ENCODE data around the gene ETV3L. TPM values are rescaled to one million over a fixed set of nuclear protein-coding genes. Genes with fewer than 3 reads are reported as not detected.

ETV3L gene
- total RNA-seq, 1 donor from 2014 or later: not detected

DNA sequence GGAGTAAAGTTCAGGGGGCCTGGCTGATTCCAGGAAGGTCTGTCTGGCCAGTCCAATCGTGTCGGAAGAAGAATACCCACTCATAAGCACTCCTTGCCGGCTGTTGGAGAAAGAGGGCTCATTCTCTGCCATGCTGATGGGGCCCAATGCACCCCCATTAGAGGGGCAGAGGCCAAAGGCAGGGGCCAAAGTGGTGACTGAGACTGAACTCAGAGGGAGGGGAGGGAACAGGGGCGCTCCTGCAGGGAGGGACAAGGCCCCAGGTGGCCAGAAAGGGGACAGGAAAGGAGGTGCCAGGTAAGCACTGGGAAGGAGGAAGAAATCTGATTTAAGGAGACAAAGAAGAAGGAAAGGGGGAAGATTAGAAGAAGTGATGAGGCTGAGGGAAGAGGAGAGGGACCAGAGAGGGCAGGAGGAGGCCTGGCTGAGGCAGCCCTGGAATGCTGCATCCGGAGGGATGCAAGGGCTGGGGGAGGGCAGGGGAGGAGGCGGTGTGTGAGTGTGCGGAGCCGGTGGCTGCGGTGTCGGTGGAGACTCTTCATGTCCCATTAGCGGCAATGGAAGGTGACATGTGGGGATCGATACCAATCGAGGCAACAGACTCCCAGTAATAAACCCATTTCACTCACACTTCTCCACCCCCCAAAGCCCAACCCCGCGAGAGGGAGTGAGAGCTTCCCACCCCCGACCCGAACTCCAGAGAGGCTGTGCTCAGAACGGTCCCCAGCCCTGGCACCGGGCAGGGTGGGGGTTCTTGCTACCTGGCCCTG is 12.0 kb upstream of the ETV3L start:
- H3K27me3 ChIP-seq (ENCODE audit: insufficient read depth, low read length): peaks cover 3% of the 10 kb centered on the region
- no peaks in the 10 kb centered on the region for H3K9me3 ChIP-seq (ENCODE audit: insufficient read depth, low read depth, low read length)
- no peaks in the 10 kb centered on the region for H3K79me2 ChIP-seq (ENCODE audit: insufficient read depth, low read length)
- Mint-ChIP-seq H3K36me3 (ENCODE audit: low read depth, unreplicated experiment) (no peaks in the 10 kb centered on the region), H3K27me3 (ENCODE audit: low read depth, unreplicated experiment) (peaks cover 22% of the 10 kb centered on the region), H3K4me3 (ENCODE audit: unreplicated experiment) (no peak overlapping the region), H3K4me1 (ENCODE audit: low read depth, unreplicated experiment) (peaks cover 24% of the 10 kb centered on the region), H3K27ac (ENCODE audit: unreplicated experiment) (no peak overlapping the region), H3K9me3 (ENCODE audit: unreplicated experiment) (no peaks in the 10 kb centered on the region)
- no peak for FAIRE-seq
- TF ChIP-seq EZH2 (IDR thresholded peaks at IDR 0.05; ENCODE audit: insufficient read depth, low read length): no peak
- TF ChIP-seq, protein P1, sequence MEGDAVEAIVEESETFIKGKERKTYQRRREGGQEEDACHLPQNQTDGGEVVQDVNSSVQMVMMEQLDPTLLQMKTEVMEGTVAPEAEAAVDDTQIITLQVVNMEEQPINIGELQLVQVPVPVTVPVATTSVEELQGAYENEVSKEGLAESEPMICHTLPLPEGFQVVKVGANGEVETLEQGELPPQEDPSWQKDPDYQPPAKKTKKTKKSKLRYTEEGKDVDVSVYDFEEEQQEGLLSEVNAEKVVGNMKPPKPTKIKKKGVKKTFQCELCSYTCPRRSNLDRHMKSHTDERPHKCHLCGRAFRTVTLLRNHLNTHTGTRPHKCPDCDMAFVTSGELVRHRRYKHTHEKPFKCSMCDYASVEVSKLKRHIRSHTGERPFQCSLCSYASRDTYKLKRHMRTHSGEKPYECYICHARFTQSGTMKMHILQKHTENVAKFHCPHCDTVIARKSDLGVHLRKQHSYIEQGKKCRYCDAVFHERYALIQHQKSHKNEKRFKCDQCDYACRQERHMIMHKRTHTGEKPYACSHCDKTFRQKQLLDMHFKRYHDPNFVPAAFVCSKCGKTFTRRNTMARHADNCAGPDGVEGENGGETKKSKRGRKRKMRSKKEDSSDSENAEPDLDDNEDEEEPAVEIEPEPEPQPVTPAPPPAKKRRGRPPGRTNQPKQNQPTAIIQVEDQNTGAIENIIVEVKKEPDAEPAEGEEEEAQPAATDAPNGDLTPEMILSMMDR (IDR thresholded peaks at IDR 0.05; ENCODE audit: insufficient read depth, low read depth, low read length): no peak
- H3K4me2 ChIP-seq (ENCODE audit: low read length): no peak overlapping the region
- DNase-seq (ENCODE audit: low read depth): no peak
- H3K4me3 ChIP-seq (ENCODE audit: insufficient read depth, low read depth, low read length): no peak overlapping the region
- no peak overlapping the region for H2AFZ ChIP-seq (ENCODE audit: low read depth, low read length)
- no peak overlapping the region for H3K9ac ChIP-seq (ENCODE audit: low read length)
- H3K27ac ChIP-seq (ENCODE audit: low read depth, low read length): no peak overlapping the region
- no peaks in the 10 kb centered on the region for H3K36me3 ChIP-seq (ENCODE audit: insufficient read depth, low read length)
- peaks cover 12% of the 10 kb centered on the region for H3K4me1 ChIP-seq (ENCODE audit: insufficient read depth, low read length)
- H4K20me1 ChIP-seq (ENCODE audit: insufficient read depth, low read length): no peaks in the 10 kb centered on the region

DNA sequence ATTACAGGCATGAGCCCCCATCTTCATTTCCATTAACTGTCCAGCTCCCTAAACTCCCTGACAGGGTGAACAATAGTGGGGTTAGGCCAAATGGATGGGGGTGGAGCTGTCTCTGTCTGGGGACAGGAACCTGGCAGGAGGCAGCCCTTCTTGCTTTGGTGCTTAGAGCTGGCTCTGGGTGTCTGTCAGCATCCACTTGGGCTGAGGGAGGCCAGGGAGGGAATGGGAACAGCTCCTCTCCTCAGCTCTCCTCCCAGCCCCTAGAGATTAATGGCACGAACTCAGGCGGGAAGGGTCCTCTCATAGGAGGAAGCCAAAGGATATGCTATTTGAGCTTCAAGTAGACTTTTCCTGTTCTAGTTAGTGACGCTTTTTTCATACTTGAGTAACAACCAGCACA is 11.1 kb upstream of the ETV3L start:
- Histone ChIP-seq H3K27ac (ENCODE audit: low read depth, low read length) (no peak overlapping the region), H2AFZ (ENCODE audit: low read depth, low read length) (no peak overlapping the region), H3K4me3 (ENCODE audit: insufficient read depth, low read depth, low read length) (no peak overlapping the region), H3K9me3 (ENCODE audit: insufficient read depth, low read depth, low read length) (no peaks in the 10 kb centered on the region), H3K36me3 (ENCODE audit: insufficient read depth, low read length) (no peaks in the 10 kb centered on the region), H3K9ac (ENCODE audit: low read length) (no peak overlapping the region), H3K4me2 (ENCODE audit: low read length) (no peak overlapping the region), H3K27me3 (ENCODE audit: insufficient read depth, low read length) (peaks cover 3% of the 10 kb centered on the region), H4K20me1 (ENCODE audit: insufficient read depth, low read length) (no peaks in the 10 kb centered on the region), H3K4me1 (ENCODE audit: insufficient read depth, low read length) (peaks cover 19% of the 10 kb centered on the region), H3K79me2 (ENCODE audit: insufficient read depth, low read length) (no peaks in the 10 kb centered on the region)
- FAIRE-seq: no peak
- H3K4me3 Mint-ChIP-seq (ENCODE audit: unreplicated experiment): no peak overlapping the region
- no peak overlapping the region for H3K27ac Mint-ChIP-seq (ENCODE audit: unreplicated experiment)
- no peaks in the 10 kb centered on the region for H3K9me3 Mint-ChIP-seq (ENCODE audit: unreplicated experiment)
- TF ChIP-seq, protein P1 (IDR thresholded peaks at IDR 0.05; ENCODE audit: insufficient read depth, low read depth, low read length): no peak
- TF ChIP-seq EZH2 (IDR thresholded peaks at IDR 0.05; ENCODE audit: insufficient read depth, low read length): no peak
- H3K4me1 Mint-ChIP-seq (ENCODE audit: low read depth, unreplicated experiment): peaks cover 32% of the 10 kb centered on the region
- peaks cover 22% of the 10 kb centered on the region for H3K27me3 Mint-ChIP-seq (ENCODE audit: low read depth, unreplicated experiment)
- no peaks in the 10 kb centered on the region for H3K36me3 Mint-ChIP-seq (ENCODE audit: low read depth, unreplicated experiment)
- no peak for DNase-seq (ENCODE audit: low read depth)

DNA sequence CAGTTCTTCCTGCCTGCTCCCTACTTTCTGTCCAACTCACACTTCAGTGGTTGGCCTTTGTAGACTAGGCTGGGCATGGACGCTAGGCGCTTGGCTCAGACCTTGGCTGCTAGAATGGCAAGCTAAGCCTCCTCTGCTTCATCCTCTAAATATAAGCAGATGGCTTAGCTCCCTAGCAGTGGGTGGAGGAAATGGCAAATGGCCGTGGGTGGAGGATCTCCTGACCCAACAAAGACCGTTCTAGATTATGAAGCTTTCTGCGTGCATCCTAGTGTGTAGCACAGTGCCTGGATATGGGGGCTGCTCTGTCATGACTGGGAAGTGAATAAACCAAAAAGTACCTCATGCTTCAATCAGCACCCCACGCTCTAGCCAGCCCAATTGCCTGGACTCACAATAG is 10.4 kb upstream of the ETV3L start:
- Histone ChIP-seq H3K4me3 (ENCODE audit: insufficient read depth, low read depth, low read length) (no peak overlapping the region), H3K27me3 (ENCODE audit: insufficient read depth, low read length) (peaks cover 3% of the 10 kb centered on the region), H2AFZ (ENCODE audit: low read depth, low read length) (no peak overlapping the region), H3K36me3 (ENCODE audit: insufficient read depth, low read length) (no peaks in the 10 kb centered on the region), H3K9me3 (ENCODE audit: insufficient read depth, low read depth, low read length) (no peaks in the 10 kb centered on the region), H3K9ac (ENCODE audit: low read length) (no peak overlapping the region), H4K20me1 (ENCODE audit: insufficient read depth, low read length) (no peaks in the 10 kb centered on the region), H3K4me2 (ENCODE audit: low read length) (no peak overlapping the region), H3K4me1 (ENCODE audit: insufficient read depth, low read length) (peaks cover 22% of the 10 kb centered on the region), H3K27ac (ENCODE audit: low read depth, low read length) (no peak overlapping the region), H3K79me2 (ENCODE audit: insufficient read depth, low read length) (no peaks in the 10 kb centered on the region)
- H3K27me3 Mint-ChIP-seq (ENCODE audit: low read depth, unreplicated experiment): peaks cover 22% of the 10 kb centered on the region
- H3K9me3 Mint-ChIP-seq (ENCODE audit: unreplicated experiment): no peaks in the 10 kb centered on the region
- no peak for DNase-seq (ENCODE audit: low read depth)
- no peak overlapping the region for H3K4me3 Mint-ChIP-seq (ENCODE audit: unreplicated experiment)
- H3K36me3 Mint-ChIP-seq (ENCODE audit: low read depth, unreplicated experiment): no peaks in the 10 kb centered on the region
- no peak for TF ChIP-seq EZH2 (IDR thresholded peaks at IDR 0.05; ENCODE audit: insufficient read depth, low read length)
- TF ChIP-seq, protein P1 (IDR thresholded peaks at IDR 0.05; ENCODE audit: insufficient read depth, low read depth, low read length): no peak
- H3K27ac Mint-ChIP-seq (ENCODE audit: unreplicated experiment): no peak overlapping the region
- peaks cover 35% of the 10 kb centered on the region for H3K4me1 Mint-ChIP-seq (ENCODE audit: low read depth, unreplicated experiment)
- FAIRE-seq: no peak
